ENCODE measurements around the gene PPARD. TPM values are rescaled to one million over a fixed set of nuclear protein-coding genes. Genes with fewer than 3 reads are reported as not detected.

PPARD gene
- polyA plus RNA-seq, 1 donor from 2014 or later: 1.3 TPM

GRCh38 chr6:35378261-35378660 lies 35.9 kb downstream of the PPARD start:
- Histone ChIP-seq H3K9me2 (ENCODE audit: insufficient read depth, low read length) (no peaks in the 10 kb centered on the region), H3K4me2 (ENCODE audit: low read length) (no peak overlapping the region), H3K9me3 (ENCODE audit: low read length) (no peaks in the 10 kb centered on the region), H3K27me3 (ENCODE audit: insufficient read depth, low read depth, low read length) (no peaks in the 10 kb centered on the region), H3K4me3 (ENCODE audit: low read length) (no peak overlapping the region), H3K36me3 (ENCODE audit: insufficient read depth, low read length) (no peaks in the 10 kb centered on the region), H2AFZ (ENCODE audit: low read depth, low read length) (no peak overlapping the region), H3K27ac (ENCODE audit: low read length) (no peak overlapping the region), H4K20me1 (ENCODE audit: insufficient read depth) (no peaks in the 10 kb centered on the region), H3K79me2 (replicated peaks; ENCODE audit: insufficient read depth, low read length) (no peaks in the 10 kb centered on the region), H3K9ac (ENCODE audit: low read length) (no peak overlapping the region), H3F3A (ENCODE audit: insufficient read depth, low read length, poor library complexity, severe bottlenecking) (no peaks in the 10 kb centered on the region)
- TF ChIP-seq, protein P1, sequence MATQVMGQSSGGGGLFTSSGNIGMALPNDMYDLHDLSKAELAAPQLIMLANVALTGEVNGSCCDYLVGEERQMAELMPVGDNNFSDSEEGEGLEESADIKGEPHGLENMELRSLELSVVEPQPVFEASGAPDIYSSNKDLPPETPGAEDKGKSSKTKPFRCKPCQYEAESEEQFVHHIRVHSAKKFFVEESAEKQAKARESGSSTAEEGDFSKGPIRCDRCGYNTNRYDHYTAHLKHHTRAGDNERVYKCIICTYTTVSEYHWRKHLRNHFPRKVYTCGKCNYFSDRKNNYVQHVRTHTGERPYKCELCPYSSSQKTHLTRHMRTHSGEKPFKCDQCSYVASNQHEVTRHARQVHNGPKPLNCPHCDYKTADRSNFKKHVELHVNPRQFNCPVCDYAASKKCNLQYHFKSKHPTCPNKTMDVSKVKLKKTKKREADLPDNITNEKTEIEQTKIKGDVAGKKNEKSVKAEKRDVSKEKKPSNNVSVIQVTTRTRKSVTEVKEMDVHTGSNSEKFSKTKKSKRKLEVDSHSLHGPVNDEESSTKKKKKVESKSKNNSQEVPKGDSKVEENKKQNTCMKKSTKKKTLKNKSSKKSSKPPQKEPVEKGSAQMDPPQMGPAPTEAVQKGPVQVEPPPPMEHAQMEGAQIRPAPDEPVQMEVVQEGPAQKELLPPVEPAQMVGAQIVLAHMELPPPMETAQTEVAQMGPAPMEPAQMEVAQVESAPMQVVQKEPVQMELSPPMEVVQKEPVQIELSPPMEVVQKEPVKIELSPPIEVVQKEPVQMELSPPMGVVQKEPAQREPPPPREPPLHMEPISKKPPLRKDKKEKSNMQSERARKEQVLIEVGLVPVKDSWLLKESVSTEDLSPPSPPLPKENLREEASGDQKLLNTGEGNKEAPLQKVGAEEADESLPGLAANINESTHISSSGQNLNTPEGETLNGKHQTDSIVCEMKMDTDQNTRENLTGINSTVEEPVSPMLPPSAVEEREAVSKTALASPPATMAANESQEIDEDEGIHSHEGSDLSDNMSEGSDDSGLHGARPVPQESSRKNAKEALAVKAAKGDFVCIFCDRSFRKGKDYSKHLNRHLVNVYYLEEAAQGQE (IDR thresholded peaks at IDR 0.05; ENCODE audit: borderline replicate concordance): no peak
- TF ChIP-seq RAD21 (conservative IDR thresholded peaks at IDR 0.05): no peak
- TF ChIP-seq POLR2AphosphoS5 (IDR thresholded peaks at IDR 0.05): no peak

GRCh38 chr6:35381132-35381531 lies 38.8 kb downstream of the PPARD start:
- Histone ChIP-seq H2AFZ (ENCODE audit: low read depth, low read length) (no peak overlapping the region), H3K9me2 (ENCODE audit: insufficient read depth, low read length) (no peaks in the 10 kb centered on the region), H3K79me2 (replicated peaks; ENCODE audit: insufficient read depth, low read length) (no peaks in the 10 kb centered on the region), H3K27me3 (ENCODE audit: insufficient read depth, low read depth, low read length) (no peaks in the 10 kb centered on the region), H4K20me1 (ENCODE audit: insufficient read depth) (no peaks in the 10 kb centered on the region), H3K36me3 (ENCODE audit: insufficient read depth, low read length) (no peaks in the 10 kb centered on the region), H3K4me3 (ENCODE audit: low read length) (no peak overlapping the region), H3K9ac (ENCODE audit: low read length) (no peak overlapping the region), H3K4me2 (ENCODE audit: low read length) (no peak overlapping the region), H3K27ac (ENCODE audit: low read length) (no peak overlapping the region), H3F3A (ENCODE audit: insufficient read depth, low read length, poor library complexity, severe bottlenecking) (no peaks in the 10 kb centered on the region), H3K9me3 (ENCODE audit: low read length) (no peaks in the 10 kb centered on the region)
- TF ChIP-seq POLR2AphosphoS5 (IDR thresholded peaks at IDR 0.05) (no peak), MXI1 (conservative IDR thresholded peaks at IDR 0.05; ENCODE audit: poor library complexity, severe bottlenecking) (no peak), EP300 (conservative IDR thresholded peaks at IDR 0.05; ENCODE audit: poor library complexity, severe bottlenecking) (no peak), SMC3 (conservative IDR thresholded peaks at IDR 0.05; ENCODE audit: poor library complexity) (no peak), CTCF (IDR thresholded peaks at IDR 0.05; ENCODE audit: poor library complexity, severe bottlenecking) (no peak), TAF1 (IDR thresholded peaks at IDR 0.05; ENCODE audit: low read depth) (no peak), RAD21 (conservative IDR thresholded peaks at IDR 0.05) (no peak), EZH2 (IDR thresholded peaks at IDR 0.05; ENCODE audit: borderline replicate concordance, insufficient read depth, low read length, poor library complexity, severe bottlenecking) (no peak)
- TF ChIP-seq, protein P1 (IDR thresholded peaks at IDR 0.05; ENCODE audit: borderline replicate concordance): no peak

Measured in neural cell (in vitro differentiated cells).